Memory B cell (primary cell): ENCODE measurements around the gene MCF2L2.

Source experiments
- ATAC-seq: fragments of 150-1000 bp; cut with Tn5 transposase; 2 replicates; pipeline ENCODE4 v1.10.0; 2021; ENCODE audit warnings: low read depth, mild to moderate bottlenecking, moderate library complexity
- DNase-seq, 2 donors: peaks; one replicate each; pipeline ENCODE4 v3.0.0; 2022; ENCODE audit warnings: low spot score in 2 of 2
- H3K27ac Mint-ChIP-seq: one replicate; pipeline ENCODE4 v1.8.0; 2022; ENCODE audit warnings: mild to moderate bottlenecking, moderate library complexity, mixed read lengths
- H3K27me3 Mint-ChIP-seq: one replicate; pipeline ENCODE4 v1.8.0; 2022; ENCODE audit warnings: mixed read lengths
- H3K36me3 Mint-ChIP-seq: one replicate; pipeline ENCODE4 v1.8.0; 2022; ENCODE audit warnings: mild to moderate bottlenecking, mixed read lengths
- H3K4me1 Mint-ChIP-seq: one replicate; pipeline ENCODE4 v1.8.0; 2022; ENCODE audit warnings: mixed read lengths
- H3K4me3 Mint-ChIP-seq: one replicate; pipeline ENCODE4 v1.8.0; 2022; ENCODE audit warnings: mild to moderate bottlenecking, moderate library complexity, mixed read lengths
- H3K9me3 Mint-ChIP-seq: one replicate; pipeline ENCODE4 v1.8.0; 2022; ENCODE audit warnings: mixed read lengths

The MCF2L2 gene

DNA sequence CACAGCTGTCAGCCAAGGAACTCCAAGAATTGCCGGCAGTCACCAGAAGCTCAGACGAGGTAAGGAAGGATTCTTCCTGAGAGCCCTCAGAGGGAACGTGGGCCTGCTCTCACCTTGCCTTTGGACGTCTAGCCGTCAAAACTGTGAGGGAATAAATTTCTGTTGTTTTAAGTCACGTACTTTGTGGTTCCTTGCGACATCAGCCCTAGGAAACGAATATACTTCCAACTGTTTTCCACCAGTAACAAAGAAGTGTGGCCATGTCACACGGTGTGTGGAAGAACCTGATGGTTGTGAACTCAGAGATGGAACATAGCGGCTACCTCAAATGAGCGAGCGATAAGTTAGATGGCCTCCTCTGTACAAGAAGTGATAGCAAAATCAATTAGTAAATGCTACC lies 216.3 kb downstream of the MCF2L2 start:
- H3K27ac Mint-ChIP-seq = no peak overlapping the region
- H3K9me3 Mint-ChIP-seq = no peaks in the 10 kb centered on the region

DNA sequence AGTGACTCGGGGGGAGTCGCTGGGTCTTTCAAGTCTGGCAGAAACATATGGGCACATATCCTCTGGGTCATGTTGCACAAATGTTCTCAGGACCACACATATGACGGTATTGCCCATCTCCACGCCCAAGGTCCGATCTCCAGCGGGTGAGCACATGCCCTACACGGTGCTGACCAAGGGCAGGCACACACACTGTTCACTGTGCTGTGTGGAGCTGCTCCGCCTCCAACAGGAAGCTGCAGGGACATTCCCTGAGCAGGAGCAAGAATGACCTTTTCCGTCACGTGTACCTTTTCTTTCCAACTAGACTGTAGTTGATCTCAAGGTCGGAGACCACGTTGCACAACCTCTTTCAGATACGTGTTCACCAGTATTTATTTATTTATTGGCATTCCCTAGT lies 217.1 kb downstream of the MCF2L2 start:
- ATAC-seq = no peak
- peaks cover 19% of the 10 kb centered on the region for H3K27me3 Mint-ChIP-seq
- H3K9me3 Mint-ChIP-seq = no peaks in the 10 kb centered on the region
- no peak for DNase-seq
- no peak overlapping the region for H3K4me3 Mint-ChIP-seq
- H3K36me3 Mint-ChIP-seq = no peaks in the 10 kb centered on the region
- no peak overlapping the region for H3K27ac Mint-ChIP-seq
- H3K4me1 Mint-ChIP-seq = peaks cover 15% of the 10 kb centered on the region

More for the DNA sequence above, 216.3 kb downstream of the MCF2L2 start:
- Mint-ChIP-seq H3K4me3 (no peak overlapping the region), H3K4me1 (peaks cover 13% of the 10 kb centered on the region), H3K36me3 (no peaks in the 10 kb centered on the region), H3K27me3 (peaks cover 17% of the 10 kb centered on the region)
- DNase-seq = no peak
- ATAC-seq = no peak

GRCh38 chr3:183210862-183211341 lies 217.5 kb downstream of the MCF2L2 start:
- no peak for DNase-seq
- no peak overlapping the region for H3K4me3 Mint-ChIP-seq

GRCh38 chr3:183210341-183210740 lies 218.1 kb downstream of the MCF2L2 start:
- Mint-ChIP-seq H3K27me3 (peaks cover 16% of the 10 kb centered on the region), H3K4me3 (no peak overlapping the region), H3K36me3 (no peaks in the 10 kb centered on the region), H3K27ac (no peak overlapping the region), H3K9me3 (no peaks in the 10 kb centered on the region), H3K4me1 (peaks cover 15% of the 10 kb centered on the region)
- ATAC-seq = peak; percentile 21
- DNase-seq = no peak

More at GRCh38 chr3:183210862-183211341, 217.5 kb downstream of the MCF2L2 start:
- H3K27me3 Mint-ChIP-seq = peaks cover 18% of the 10 kb centered on the region
- H3K9me3 Mint-ChIP-seq = no peaks in the 10 kb centered on the region
- H3K27ac Mint-ChIP-seq = no peak overlapping the region
- H3K36me3 Mint-ChIP-seq = no peaks in the 10 kb centered on the region
- peak; percentile 18 for ATAC-seq
- peaks cover 15% of the 10 kb centered on the region for H3K4me1 Mint-ChIP-seq

DNA sequence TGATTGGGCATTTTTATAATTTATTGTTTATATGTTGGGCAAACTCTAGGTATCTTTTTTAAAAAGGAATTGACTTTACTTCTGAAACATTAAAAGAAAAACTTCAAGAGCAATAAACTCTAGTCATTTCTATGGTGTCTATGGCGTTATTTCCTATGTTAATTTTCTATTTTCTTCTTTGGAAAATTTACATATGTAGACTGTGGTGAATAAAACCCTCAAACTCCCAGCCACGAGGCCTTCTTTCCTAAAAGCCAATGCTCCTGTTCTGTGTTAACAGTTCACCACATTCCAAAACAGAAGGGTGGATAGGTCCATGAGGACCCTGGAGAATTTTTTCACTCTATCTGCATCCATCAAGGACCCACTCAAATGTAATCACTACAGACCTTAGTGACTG lies 219.6 kb downstream of the MCF2L2 start:
- peaks cover 4% of the 10 kb centered on the region for H3K9me3 Mint-ChIP-seq
- H3K4me1 Mint-ChIP-seq = peaks cover 12% of the 10 kb centered on the region
- H3K27me3 Mint-ChIP-seq = peaks cover 13% of the 10 kb centered on the region
- H3K27ac Mint-ChIP-seq = no peak overlapping the region
- no peak overlapping the region for H3K4me3 Mint-ChIP-seq
- H3K36me3 Mint-ChIP-seq = peaks cover under 1% of the 10 kb centered on the region
- DNase-seq (no peak), ATAC-seq (no peak)

DNA sequence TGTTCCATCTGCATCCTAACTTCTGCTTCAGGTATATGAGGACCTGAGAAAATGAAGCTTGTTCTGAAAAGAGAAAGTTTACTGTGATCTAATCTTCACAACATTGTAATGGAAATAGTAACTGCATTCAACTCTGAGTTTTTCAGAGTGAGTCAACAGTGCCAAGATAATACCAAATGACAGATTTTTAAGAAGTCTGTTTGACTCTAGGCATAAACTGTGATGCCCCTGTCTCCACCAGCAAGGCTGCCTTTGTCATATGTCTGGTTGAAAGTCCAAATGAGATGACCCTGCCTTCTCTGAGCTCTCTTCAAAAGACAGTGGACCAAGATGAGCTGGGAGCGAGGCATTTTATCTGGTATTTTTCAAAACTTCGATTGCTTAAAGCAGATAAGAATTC lies 220.2 kb downstream of the MCF2L2 start:
- H3K36me3 Mint-ChIP-seq = peaks cover 4% of the 10 kb centered on the region
- H3K4me1 Mint-ChIP-seq = peaks cover 12% of the 10 kb centered on the region
- H3K4me3 Mint-ChIP-seq = no peak overlapping the region
- ATAC-seq (no peak), DNase-seq (no peak)
- peaks cover 15% of the 10 kb centered on the region for H3K27me3 Mint-ChIP-seq
- H3K9me3 Mint-ChIP-seq = peaks cover 10% of the 10 kb centered on the region
- no peak overlapping the region for H3K27ac Mint-ChIP-seq

- ATAC-seq = no peak
- Mint-ChIP-seq H3K36me3 (peaks cover 7% of the 10 kb centered on the region), H3K4me3 (no peak overlapping the region), H3K9me3 (peaks cover 12% of the 10 kb centered on the region), H3K4me1 (peaks cover 2% of the 10 kb centered on the region), H3K27ac (no peak overlapping the region), H3K27me3 (peaks cover 16% of the 10 kb centered on the region)
- no peak for DNase-seq
These were observed 224.7 kb downstream of the MCF2L2 start for GRCh38 chr3:183203670-183204069.

- no peak for ATAC-seq
These were observed 226.3 kb downstream of the MCF2L2 start for GRCh38 chr3:183202004-183202722.

DNA sequence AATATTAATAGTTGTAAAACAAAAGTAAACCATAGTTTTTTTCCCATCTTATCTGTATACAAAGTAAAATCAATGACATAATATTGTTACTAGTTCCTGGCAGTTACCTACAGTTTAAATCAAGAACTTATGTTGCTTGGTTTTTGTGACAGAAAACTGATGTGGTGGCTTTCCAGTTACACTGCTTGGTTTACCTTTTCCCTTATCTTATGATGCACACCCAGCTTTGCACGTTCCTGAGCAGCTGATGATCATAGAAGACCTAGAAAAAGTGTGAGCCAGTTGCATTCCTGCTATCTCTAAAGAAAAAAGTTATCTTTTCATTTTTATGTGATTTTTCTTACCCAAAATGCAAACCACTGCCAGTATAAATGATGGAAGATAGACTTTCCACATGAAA lies 229.5 kb downstream of the MCF2L2 start:
- Mint-ChIP-seq H3K4me1 (no peaks in the 10 kb centered on the region), H3K27me3 (peaks cover 23% of the 10 kb centered on the region), H3K36me3 (peaks cover 7% of the 10 kb centered on the region), H3K27ac (no peak overlapping the region), H3K9me3 (peaks cover 9% of the 10 kb centered on the region), H3K4me3 (no peak overlapping the region)
- no peak for ATAC-seq
- no peak for DNase-seq

More at GRCh38 chr3:183202004-183202722, 226.3 kb downstream of the MCF2L2 start:
- Mint-ChIP-seq H3K27me3 (peaks cover 19% of the 10 kb centered on the region), H3K4me1 (peaks cover 2% of the 10 kb centered on the region), H3K9me3 (peaks cover 12% of the 10 kb centered on the region), H3K36me3 (peaks cover 7% of the 10 kb centered on the region), H3K27ac (no peak overlapping the region), H3K4me3 (no peak overlapping the region)
- DNase-seq = no peak

GRCh38 chr3:183197734-183198133 lies 230.7 kb downstream of the MCF2L2 start:
- DNase-seq (no peak), ATAC-seq (no peak)
- Mint-ChIP-seq H3K36me3 (peaks cover 2% of the 10 kb centered on the region), H3K27ac (no peak overlapping the region), H3K4me3 (no peak overlapping the region), H3K4me1 (no peaks in the 10 kb centered on the region), H3K9me3 (peaks cover 2% of the 10 kb centered on the region), H3K27me3 (peaks cover 22% of the 10 kb centered on the region)

GRCh38 chr3:183195266-183195665 lies 233.2 kb downstream of the MCF2L2 start:
- no peaks in the 10 kb centered on the region for H3K9me3 Mint-ChIP-seq
- no peak overlapping the region for H3K27ac Mint-ChIP-seq
- no peaks in the 10 kb centered on the region for H3K36me3 Mint-ChIP-seq
- peaks cover 20% of the 10 kb centered on the region for H3K27me3 Mint-ChIP-seq
- H3K4me3 Mint-ChIP-seq = no peak overlapping the region
- ATAC-seq (no peak), DNase-seq (no peak)
- no peaks in the 10 kb centered on the region for H3K4me1 Mint-ChIP-seq

DNA sequence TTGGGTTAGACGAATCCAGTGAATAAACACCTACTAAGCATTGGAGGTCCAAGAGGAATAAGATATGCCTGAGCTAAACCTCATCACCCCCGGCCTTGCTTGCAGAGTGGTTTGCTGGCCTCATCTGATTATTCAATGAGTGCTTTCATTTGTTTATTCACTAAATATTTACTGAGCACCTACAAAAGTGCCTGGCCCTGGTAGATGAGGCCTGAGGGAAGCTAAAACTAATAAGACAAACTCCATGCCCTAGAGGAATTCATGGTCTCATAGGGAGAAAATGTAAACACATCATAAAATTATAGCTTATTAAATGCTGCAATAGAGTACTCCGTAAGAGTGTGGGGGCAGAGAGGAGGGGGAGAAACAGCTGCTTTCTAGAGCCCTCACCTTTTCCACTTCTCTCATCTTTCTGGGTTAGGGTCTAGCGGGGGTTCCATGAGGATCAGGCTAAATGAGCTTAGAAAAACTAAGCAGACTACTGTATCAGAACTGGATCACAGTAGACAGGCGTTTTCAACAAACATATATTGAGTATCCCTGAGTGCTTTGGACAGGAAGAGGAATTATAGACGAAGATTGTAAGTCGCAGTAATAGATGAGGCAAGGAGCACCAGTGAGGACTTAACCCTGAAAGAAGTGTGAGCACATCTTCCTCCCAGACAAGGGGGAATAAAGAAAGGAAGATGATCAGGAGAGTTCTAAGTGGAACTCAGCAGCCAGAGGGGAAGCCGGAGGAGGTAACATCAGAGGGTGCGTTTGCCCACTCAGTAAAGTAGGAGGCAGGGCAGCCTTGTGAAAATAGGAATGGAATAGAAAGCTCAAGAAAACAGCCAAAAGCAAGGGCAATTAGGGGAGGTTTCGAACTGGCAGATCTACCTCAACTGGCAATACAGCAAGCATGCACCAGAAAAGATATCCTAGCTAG lies 234.4 kb downstream of the MCF2L2 start:
- no peak for ATAC-seq
- Mint-ChIP-seq H3K9me3 (no peaks in the 10 kb centered on the region), H3K27me3 (peaks cover 23% of the 10 kb centered on the region), H3K4me1 (no peaks in the 10 kb centered on the region), H3K4me3 (no peak overlapping the region), H3K27ac (no peak overlapping the region), H3K36me3 (no peaks in the 10 kb centered on the region)
- DNase-seq = no peak

DNA sequence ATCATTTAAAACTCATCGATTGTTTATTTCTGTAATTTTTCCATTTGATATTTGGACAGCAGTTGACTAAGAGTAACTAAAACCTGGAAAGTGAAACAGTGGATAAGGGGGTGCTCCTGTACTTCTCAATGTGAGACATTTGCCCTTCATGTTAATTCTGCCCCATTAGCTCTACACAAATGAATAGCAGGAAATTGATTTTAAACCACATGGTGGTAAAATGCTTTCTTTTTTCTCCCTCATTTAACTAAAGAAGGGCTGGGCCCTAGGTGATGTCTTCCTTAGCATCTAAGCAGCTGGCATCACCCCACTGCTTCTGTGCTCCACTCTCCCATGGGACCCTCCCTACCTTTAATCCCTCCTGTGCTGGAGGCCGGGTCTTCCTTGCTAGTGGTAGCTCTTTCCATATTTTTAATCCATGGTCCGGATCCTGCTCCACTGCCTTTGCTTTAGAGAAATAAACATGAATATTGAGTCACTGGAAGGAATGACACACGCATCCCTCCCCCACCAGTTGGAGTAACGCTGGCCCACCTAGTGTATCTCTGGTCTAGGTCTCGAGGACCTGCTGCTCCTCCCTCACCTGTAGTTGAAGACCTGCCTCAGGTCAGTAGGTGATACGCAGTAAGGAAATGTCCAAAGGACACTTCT lies 235.6 kb downstream of the MCF2L2 start:
- DNase-seq = no peak
- no peaks in the 10 kb centered on the region for H3K36me3 Mint-ChIP-seq
- H3K4me3 Mint-ChIP-seq = no peak overlapping the region
- no peak for ATAC-seq
- no peaks in the 10 kb centered on the region for H3K4me1 Mint-ChIP-seq
- H3K27ac Mint-ChIP-seq = no peak overlapping the region
- H3K9me3 Mint-ChIP-seq = no peaks in the 10 kb centered on the region
- H3K27me3 Mint-ChIP-seq = peaks cover 24% of the 10 kb centered on the region

- Mint-ChIP-seq H3K4me1 (peaks cover 2% of the 10 kb centered on the region), H3K4me3 (no peak overlapping the region), H3K27me3 (peaks cover 19% of the 10 kb centered on the region), H3K27ac (no peak overlapping the region), H3K9me3 (no peaks in the 10 kb centered on the region), H3K36me3 (no peaks in the 10 kb centered on the region)
- DNase-seq = no peak
- no peak for ATAC-seq
These were observed 238.8 kb downstream of the MCF2L2 start for GRCh38 chr3:183189641-183190040.
